Activated T-cell treated with anti-CD3 and anti-CD28 coated beads, Interleukin-2, amount 50 U/mL, for 72 hours (primary cell): Measurements from ENCODE around the gene PCDHB16. TPM values are rescaled to one million over a fixed set of nuclear protein-coding genes. Genes with fewer than 3 reads are reported as not detected.
"Not testable (repeated sequence)": the region's sequence is repeated elsewhere in the genome, so short reads cannot be mapped to it uniquely, and the experiment has no call there.

Experiments
- ATAC-seq, 2 donors: fragments of 150-1000 bp; cut with Tn5 transposase; replicated peaks in 1 of 2; 2 replicates each; pipeline ENCODE4 v1.10.0; 2021; ENCODE audit warnings: moderate library complexity in 2 of 2, mild to moderate bottlenecking in 1 of 2
- DNase-seq, 2 donors: peaks; one replicate each; pipeline ENCODE4 v3.0.0; 2021 to 2022; ENCODE audit warnings: mixed read lengths in 1 of 2
- H3K27ac Mint-ChIP-seq: one replicate; pipeline ENCODE4 v1.8.0; 2022; ENCODE audit warnings: mild to moderate bottlenecking, moderate library complexity, mixed read lengths
- H3K27me3 Mint-ChIP-seq: one replicate; pipeline ENCODE4 v1.8.0; 2022; ENCODE audit warnings: low read depth, mixed read lengths
- H3K36me3 Mint-ChIP-seq, 2 donors: one replicate each; pipeline ENCODE4 v1.8.0; 2022; ENCODE audit warnings: mixed read lengths in 2 of 2, mild to moderate bottlenecking in 1 of 2; ENCODE audit not compliant: insufficient read depth in 2 of 2
- H3K4me1 Mint-ChIP-seq: one replicate; pipeline ENCODE4 v1.8.0; 2022; ENCODE audit warnings: low read depth, mixed read lengths
- H3K4me3 Mint-ChIP-seq, 2 donors: one replicate each; pipeline ENCODE4 v1.8.0; 2022; ENCODE audit warnings: mild to moderate bottlenecking in 2 of 2, mixed read lengths in 2 of 2, moderate library complexity in 2 of 2
- H3K9me3 Mint-ChIP-seq, 2 donors: one replicate each; pipeline ENCODE4 v1.8.0; 2022; ENCODE audit warnings: mixed read lengths in 2 of 2
- total RNA-seq, 2 donors: library from RNA; stranded (reverse); gene quantifications; one replicate each; pipeline ENCODE4 v1.2.3, GENCODE V29; 2022

Gene PCDHB16
- total RNA-seq, 2 donors from 2014 or later: not detected

GRCh38 chr5:141216035-141216434, 33.8 kb downstream of the PCDHB16 start:
- not testable (repeated sequence) for ATAC-seq, H3K4me3 Mint-ChIP-seq, H3K4me1 Mint-ChIP-seq, H3K27ac Mint-ChIP-seq, DNase-seq
- H3K9me3 Mint-ChIP-seq: peaks cover 7 to 16% of the 10 kb centered on the region in 2 donors
- H3K36me3 Mint-ChIP-seq: peaks cover 11 to 12% of the 10 kb centered on the region in 2 donors
- peaks cover 24% of the 10 kb centered on the region for H3K27me3 Mint-ChIP-seq

DNA sequence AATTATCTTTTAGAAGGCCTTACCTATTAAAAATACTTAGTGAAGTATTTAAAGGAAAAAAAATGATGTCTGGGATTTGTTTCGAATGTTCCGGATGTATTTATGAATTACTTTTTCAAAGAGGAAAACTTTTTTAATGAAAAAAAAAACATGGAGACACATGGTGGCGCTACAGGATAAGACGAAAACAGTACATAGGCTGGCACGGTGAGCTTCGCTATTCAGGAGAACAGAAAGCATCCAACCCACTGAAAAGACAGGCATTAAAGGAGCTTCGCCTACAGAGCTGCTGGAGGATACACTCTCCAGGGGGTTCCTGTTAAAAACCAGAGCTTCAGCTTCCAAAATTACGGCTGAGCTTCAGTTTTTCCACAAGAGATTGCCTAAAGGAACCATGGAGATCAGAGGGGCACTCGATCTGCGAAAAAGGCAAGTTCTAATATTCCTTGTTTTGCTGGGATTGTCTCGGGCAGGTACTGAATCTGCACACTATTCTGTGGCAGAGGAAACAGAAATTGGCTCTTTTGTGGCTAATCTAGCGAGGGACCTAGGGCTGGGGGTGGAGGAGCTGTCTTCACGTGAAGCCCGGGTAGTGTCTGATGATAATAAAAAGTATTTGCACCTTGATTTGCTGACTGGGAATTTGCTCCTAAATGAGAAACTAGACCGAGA, 41.1 kb downstream of the PCDHB16 start, which contains the start of gene PCDHB14:
Gene PCDHB14, plus strand, starts transcription at position 232 of the 672 bp plus-strand sequence. Its CDS starts 163 bp downstream, at position 395.
- Mint-ChIP-seq H3K4me1 (no peaks in the 10 kb centered on the region), H3K4me3 (peak within 1 kb of the TSS; percentile 5 to 23), H3K27me3 (peaks cover 15% of the 10 kb centered on the region), H3K36me3 (peaks cover 3 to 7% of the 10 kb centered on the region in 2 donors), H3K9me3 (peaks cover under 1 to 11% of the 10 kb centered on the region in 2 donors), H3K27ac (no peak within 1 kb of the TSS)
- ATAC-seq (no peak), DNase-seq (no peak)

- H3K9me3 Mint-ChIP-seq, H3K4me3 Mint-ChIP-seq, H3K4me1 Mint-ChIP-seq, DNase-seq, ATAC-seq, H3K27ac Mint-ChIP-seq, H3K36me3 Mint-ChIP-seq: not testable (repeated sequence)
- peaks cover 15% of the 10 kb centered on the region for H3K27me3 Mint-ChIP-seq
Observed at GRCh38 chr5:141224844-141225243, 42.7 kb downstream of the PCDHB16 start.

- peaks cover 15% of the 10 kb centered on the region for H3K27me3 Mint-ChIP-seq
- not testable (repeated sequence) for DNase-seq, H3K9me3 Mint-ChIP-seq
Observed at GRCh38 chr5:141225421-141225820, 43.2 kb downstream of the PCDHB16 start.

DNA sequence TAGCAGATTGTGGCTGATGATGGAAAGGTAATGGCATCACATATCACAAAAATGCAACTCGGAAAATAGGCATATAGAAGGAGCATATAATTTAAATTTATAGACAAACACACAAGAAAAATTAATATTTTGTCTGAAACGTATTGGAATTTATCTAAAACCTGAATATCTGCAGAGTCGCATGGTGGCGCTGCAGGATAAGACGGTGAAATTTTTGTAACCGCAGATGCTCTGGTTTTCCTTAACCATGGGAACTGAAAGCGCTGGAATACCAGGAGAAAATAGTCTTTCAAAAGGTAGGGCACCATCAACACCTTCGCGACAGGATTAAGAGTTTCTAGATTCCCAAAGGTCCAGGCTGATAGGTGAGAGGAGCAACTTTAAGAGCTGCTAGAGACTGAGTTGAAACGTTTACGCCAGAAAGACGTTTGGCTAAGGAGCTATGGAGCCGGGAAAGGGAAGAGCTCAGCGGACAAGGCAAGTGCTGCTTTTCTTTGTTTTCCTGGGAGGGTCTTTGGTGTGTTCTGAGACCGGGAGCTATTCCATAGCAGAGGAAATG, 52.0 kb downstream of the PCDHB16 start:
- no peak for ATAC-seq
- peaks cover 8 to 15% of the 10 kb centered on the region in 2 donors for H3K9me3 Mint-ChIP-seq
- H3K36me3 Mint-ChIP-seq: peaks cover 6 to 9% of the 10 kb centered on the region in 2 donors
- H3K27me3 Mint-ChIP-seq: peaks cover 10% of the 10 kb centered on the region
- no peak overlapping the region for H3K27ac Mint-ChIP-seq
- H3K4me1 Mint-ChIP-seq: no peaks in the 10 kb centered on the region
- no peak overlapping the region for H3K4me3 Mint-ChIP-seq
- no peak for DNase-seq

More at GRCh38 chr5:141225421-141225820, 43.2 kb downstream of the PCDHB16 start:
- H3K27ac Mint-ChIP-seq, H3K4me1 Mint-ChIP-seq, H3K4me3 Mint-ChIP-seq, H3K36me3 Mint-ChIP-seq, ATAC-seq: not testable (repeated sequence)

Other genes with a start within 250 kb of the PCDHB16 start
- gene PCDHAC2, start 215.9 kb upstream of the PCDHB16 start, total RNA-seq: not detected
- not detected for gene PCDHB1, start 131.0 kb upstream of the PCDHB16 start, total RNA-seq
- gene PCDHB2, start 87.8 kb upstream of the PCDHB16 start, total RNA-seq: not detected
- gene PCDHB3, start 81.9 kb upstream of the PCDHB16 start, total RNA-seq: not detected
- gene PCDHB4, start 60.6 kb upstream of the PCDHB16 start, total RNA-seq: not detected
- gene PCDHB5, start 47.2 kb upstream of the PCDHB16 start, total RNA-seq: not detected
- not detected for gene PCDHB6, start 32.3 kb upstream of the PCDHB16 start, total RNA-seq
- gene PCDHB7, start 9.7 kb upstream of the PCDHB16 start, total RNA-seq: not detected
- not detected for gene PCDHB8, start 4.6 kb upstream of the PCDHB16 start, total RNA-seq
- gene PCDHB9, start 4.8 kb downstream of the PCDHB16 start, total RNA-seq: under 1 TPM in 1 of 2 donors, not detected in 1; 0.05 TPM
- not detected for gene PCDHB10, start 10.0 kb downstream of the PCDHB16 start, total RNA-seq
- not detected for gene PCDHB11, start 17.2 kb downstream of the PCDHB16 start, total RNA-seq
- not detected for gene PCDHB12, start 26.3 kb downstream of the PCDHB16 start, total RNA-seq
- not detected for gene PCDHB13, start 31.5 kb downstream of the PCDHB16 start, total RNA-seq
- not detected for gene PCDHB14, start 41.0 kb downstream of the PCDHB16 start, total RNA-seq
- gene PCDHB15, start 63.0 kb downstream of the PCDHB16 start, total RNA-seq: not detected
- under 1 TPM; 0.46 to 0.63 TPM for gene SLC25A2, start 121.7 kb downstream of the PCDHB16 start, total RNA-seq
- 10 to 100 TPM; 56.7 to 62.5 TPM for gene TAF7, start 138.4 kb downstream of the PCDHB16 start, total RNA-seq
- under 1 TPM; 0.05 TPM for gene PCDHGA1, start 148.1 kb downstream of the PCDHB16 start, total RNA-seq
- gene PCDHGA2, start 156.4 kb downstream of the PCDHB16 start, total RNA-seq: under 1 TPM in 1 of 2 donors, not detected in 1; 0.07 TPM
- under 1 TPM in 1 of 2 donors, not detected in 1; 0.12 TPM for gene PCDHGA3, start 161.4 kb downstream of the PCDHB16 start, total RNA-seq
- gene PCDHGB1, start 167.7 kb downstream of the PCDHB16 start, total RNA-seq: under 1 TPM in 1 of 2 donors, not detected in 1; 0.19 TPM
- gene PCDHGA4, start 172.6 kb downstream of the PCDHB16 start, total RNA-seq: under 1 TPM; 0.25 to 0.26 TPM
- gene PCDHGB2, start 177.6 kb downstream of the PCDHB16 start, total RNA-seq: under 1 TPM; 0.28 to 0.34 TPM
- under 1 TPM in 1 of 2 donors, not detected in 1; 0.12 TPM for gene PCDHGA5, start 181.8 kb downstream of the PCDHB16 start, total RNA-seq
- under 1 TPM; 0.19 to 0.28 TPM for gene PCDHGB3, start 187.9 kb downstream of the PCDHB16 start, total RNA-seq
- under 1 TPM; 0.16 to 0.29 TPM for gene PCDHGA6, start 191.5 kb downstream of the PCDHB16 start, total RNA-seq
- gene PCDHGA7, start 200.4 kb downstream of the PCDHB16 start, total RNA-seq: under 1 TPM in 1 of 2 donors, not detected in 1; 0.12 TPM
- not detected for gene PCDHGB4, start 205.3 kb downstream of the PCDHB16 start, total RNA-seq
- not detected for gene PCDHGA8, start 210.2 kb downstream of the PCDHB16 start, total RNA-seq
- gene PCDHGB5, start 215.6 kb downstream of the PCDHB16 start, total RNA-seq: under 1 TPM; 0.17 to 0.21 TPM
- under 1 TPM; 0.09 to 0.10 TPM for gene PCDHGA9, start 220.4 kb downstream of the PCDHB16 start, total RNA-seq
- under 1 TPM in 1 of 2 donors, not detected in 1; 0.09 TPM for gene PCDHGB6, start 225.6 kb downstream of the PCDHB16 start, total RNA-seq
- gene PCDHGA10, start 230.6 kb downstream of the PCDHB16 start, total RNA-seq: under 1 TPM; 0.12 TPM
- under 1 TPM in 1 of 2 donors, not detected in 1; 0.17 TPM for gene PCDHGB7, start 235.3 kb downstream of the PCDHB16 start, total RNA-seq
- under 1 TPM in 1 of 2 donors, not detected in 1; 0.22 TPM for gene PCDHGA11, start 238.7 kb downstream of the PCDHB16 start, total RNA-seq
- gene PCDHGA12, start 248.1 kb downstream of the PCDHB16 start, total RNA-seq: under 1 TPM; 0.12 to 0.17 TPM